GM19438 (cell line): Measurements from ENCODE around the gene ARID5A.
"Not testable (repeated sequence)": the region's sequence is repeated elsewhere in the genome, so short reads cannot be mapped to it uniquely, and the experiment has no call there.

ENCODE experiments used
- ATAC-seq: cut with Tn5 transposase; IDR thresholded peaks from one replicate; pipeline ENCODE4 v1.9.1; 2021; ENCODE audit warnings: low read depth; ENCODE audit not compliant: unreplicated experiment

The ARID5A gene

GRCh38 chr2:96554293-96555145, 18.0 kb downstream of the ARID5A start:
- no peak for ATAC-seq

DNA sequence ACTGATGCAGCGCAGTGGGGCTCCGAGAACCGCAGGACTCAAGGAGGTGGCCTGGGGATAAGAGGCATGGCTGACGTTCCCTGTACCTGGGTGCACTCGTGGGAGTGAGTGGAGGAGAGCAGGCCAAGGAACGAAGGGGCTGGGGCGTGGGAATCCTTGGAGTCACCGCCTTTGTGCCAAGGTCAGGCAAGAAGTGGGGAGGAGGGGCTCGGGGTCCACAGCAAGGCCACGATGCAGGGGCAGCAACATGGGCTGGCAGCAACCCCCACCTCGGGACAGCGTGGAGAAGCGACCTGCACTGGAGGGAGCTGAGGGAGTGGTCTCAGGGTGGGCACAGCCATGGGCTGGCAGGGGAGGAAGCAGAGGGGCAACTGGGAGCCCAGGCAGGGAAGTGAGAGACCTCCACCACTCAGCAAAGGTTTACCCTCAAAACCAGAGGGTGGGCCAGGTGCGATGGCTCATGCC, 18.6 kb downstream of the ARID5A start:
- no peak for ATAC-seq

GRCh38 chr2:96556441-96557330, 20.1 kb downstream of the ARID5A start:
- no peak for ATAC-seq

GRCh38 chr2:96557421-96557820, 20.9 kb downstream of the ARID5A start:
- ATAC-seq: not testable (repeated sequence)

DNA sequence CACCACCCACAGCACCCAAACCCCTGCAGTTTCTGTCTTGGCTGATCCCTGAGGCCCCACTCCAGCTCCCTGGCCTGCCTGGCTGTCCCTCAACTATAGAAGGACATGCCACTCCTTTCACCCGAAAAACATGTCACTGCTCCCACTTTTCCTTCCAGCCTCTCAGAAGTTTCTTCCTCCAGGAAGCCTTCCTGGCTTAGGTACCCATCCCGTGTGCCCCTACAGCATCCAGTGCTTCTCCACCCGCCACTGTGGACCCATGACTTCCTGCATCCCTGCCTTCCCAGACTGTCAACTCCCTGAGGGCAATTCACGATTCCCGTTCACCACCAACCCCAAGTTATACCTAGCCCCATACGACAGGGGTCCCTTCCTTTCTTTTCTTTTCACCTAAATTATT, 21.5 kb downstream of the ARID5A start:
- ATAC-seq: no peak

DNA sequence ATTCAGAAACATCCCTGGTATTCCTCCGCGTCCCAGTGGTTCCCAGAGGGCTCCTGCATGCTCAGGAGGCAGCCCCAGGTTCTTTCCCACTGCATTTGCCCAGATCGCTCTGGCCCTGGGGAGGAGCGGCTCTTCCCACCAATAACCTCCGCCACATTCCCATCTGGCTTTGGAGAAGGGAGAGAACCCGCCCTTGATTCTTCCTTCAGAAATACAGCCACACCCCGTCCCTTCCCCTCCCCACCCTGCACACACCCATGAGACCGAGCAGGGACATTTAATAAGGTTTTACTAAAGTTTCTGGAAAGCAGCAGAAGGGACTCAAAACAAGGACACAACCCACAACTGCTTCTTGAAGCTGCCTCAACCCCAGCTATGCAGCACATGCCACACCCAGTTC, 21.9 kb downstream of the ARID5A start:
- no peak for ATAC-seq

DNA sequence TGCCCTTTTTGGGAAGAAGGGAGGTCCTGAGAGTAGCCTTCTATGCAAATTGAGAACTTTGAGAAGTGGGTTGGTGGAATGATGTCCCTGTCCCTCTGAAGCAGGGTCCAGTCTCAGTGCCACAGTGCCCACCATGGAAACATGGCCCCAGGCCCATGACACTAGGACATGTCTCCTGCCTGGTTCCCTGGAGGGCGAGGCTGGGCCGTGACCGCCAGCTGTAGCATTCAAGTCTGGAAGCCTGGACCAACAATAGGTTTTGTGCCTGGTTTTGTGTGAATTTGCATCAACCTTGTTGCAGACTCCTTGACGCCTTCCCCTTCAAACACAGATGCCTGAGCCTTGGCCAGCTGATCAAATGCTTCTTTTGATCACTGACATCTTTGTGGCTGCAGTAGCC, 27.5 kb downstream of the ARID5A start:
- no peak for ATAC-seq

DNA sequence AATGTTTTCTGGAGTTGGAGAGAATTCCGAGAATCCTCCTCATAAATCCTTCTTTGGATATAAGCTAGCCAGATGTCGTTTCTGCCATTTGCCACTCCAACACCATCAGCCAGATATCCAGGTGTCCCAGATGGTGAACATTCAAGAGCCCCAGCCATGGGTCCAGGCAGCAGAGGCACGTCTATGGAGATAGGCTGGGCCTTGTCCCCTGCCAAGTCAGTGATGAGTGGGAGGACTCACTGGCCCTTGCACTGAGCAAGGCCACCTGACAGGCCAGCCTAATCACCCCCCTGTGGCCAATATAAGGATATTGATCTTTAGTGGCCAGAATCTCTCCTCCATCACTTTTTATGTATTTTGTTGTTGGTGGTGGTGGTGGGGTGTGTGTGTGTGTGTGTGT, 28.0 kb downstream of the ARID5A start:
- ATAC-seq: no peak

- ATAC-seq: no peak
Observed at GRCh38 chr2:96565111-96565510, 28.6 kb downstream of the ARID5A start.

DNA sequence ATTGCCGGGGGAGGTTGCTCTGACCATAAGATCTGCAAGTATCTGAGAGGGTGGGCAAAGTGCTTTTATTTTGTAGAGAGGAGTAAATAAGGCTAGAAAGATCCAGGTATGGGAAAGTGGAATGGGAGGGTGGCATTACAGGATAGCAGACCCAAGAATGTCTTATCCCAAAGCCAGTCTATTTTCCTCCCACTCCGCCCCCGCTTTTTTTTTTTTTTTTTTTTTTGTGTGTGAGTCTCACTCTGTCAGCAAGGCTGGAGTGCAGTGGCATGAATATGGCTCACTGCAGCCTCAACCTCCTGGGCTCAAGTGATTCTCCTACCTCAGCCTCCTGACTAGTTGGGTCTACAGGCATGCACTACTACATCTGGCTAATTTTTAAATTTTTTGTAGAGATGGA, 31.5 kb downstream of the ARID5A start:
- ATAC-seq: no peak

DNA sequence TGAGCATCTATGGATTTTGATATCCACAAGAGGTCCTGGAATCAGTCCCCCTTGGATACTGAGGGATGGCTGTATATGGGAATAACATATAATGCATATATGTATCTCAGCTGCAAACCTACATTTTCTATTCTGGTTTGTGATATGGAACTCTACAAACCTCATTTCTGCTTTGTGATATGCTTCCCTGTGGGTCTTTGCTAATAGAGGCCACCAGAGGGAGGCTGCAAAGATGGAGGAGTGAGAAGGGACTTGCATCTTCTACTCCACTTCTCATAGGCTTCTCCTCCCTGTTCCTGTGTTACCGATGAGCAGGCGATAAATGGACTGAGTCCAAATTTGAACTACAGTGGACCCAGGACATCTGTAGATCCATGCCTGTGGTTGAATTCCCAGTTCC, 37.8 kb downstream of the ARID5A start:
- no peak for ATAC-seq

- no peak for ATAC-seq
Observed at GRCh38 chr2:96575785-96576456, 39.4 kb downstream of the ARID5A start.

DNA sequence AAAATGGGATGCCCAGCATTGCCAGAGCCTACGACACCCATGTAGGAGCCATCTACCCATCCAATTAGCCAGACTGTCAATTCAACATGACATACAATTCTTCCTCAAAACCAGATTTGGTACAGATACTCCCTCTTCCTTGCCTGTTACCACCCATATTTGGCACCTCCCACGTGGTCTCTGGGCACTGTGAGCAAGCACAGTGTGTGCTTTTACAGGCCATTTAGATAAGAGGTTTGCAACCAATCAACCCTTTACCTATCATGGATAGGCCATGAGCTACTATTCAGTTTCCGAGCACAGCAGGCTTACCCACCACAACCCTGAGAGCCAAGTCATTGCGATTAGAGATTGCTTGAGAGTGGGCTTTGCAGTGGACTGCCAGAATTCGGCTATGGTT, 40.9 kb downstream of the ARID5A start:
- no peak for ATAC-seq

DNA sequence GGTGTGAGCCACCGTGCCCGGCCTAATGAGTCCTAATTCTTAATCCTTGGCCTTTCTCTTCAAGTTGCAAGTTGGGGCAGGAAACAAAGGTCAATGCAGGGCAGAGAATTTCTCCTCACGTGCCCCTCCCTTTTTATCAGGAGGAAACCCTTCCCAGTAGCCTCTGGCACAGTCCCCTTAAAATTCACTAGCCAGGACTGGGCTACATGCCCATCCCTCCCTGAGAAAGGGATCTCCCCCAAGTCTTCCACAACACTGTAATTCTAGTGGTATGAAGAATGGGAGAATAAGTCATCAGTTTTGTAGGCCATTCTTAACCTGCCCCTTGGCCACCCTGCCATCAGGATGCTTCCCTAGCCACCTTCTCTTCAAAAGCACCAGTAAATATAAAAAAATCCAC, 42.2 kb downstream of the ARID5A start:
- no peak for ATAC-seq

GRCh38 chr2:96579422-96579821, 42.9 kb downstream of the ARID5A start:
- ATAC-seq: no peak

DNA sequence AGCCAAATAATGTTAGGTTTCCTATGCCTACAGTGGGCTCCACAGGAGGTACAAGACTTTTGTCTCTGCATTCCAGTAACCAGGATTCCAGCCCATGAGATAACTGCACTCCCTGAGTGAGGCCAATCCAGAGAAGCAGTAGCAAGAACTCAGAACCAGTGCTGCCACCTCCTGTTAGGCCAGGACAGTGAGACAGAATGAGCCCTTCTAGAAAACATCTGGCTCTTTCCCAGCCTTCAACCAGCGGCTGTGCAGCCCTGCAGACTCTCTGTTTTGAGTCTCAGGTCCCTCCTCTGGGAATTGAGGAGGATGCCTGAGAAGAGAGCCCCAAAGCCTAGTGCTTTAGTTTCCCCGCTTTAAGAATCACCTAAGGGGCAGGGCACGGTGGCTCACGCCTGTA, 44.2 kb downstream of the ARID5A start:
- ATAC-seq: no peak

GRCh38 chr2:96584017-96584416, 47.5 kb downstream of the ARID5A start:
- ATAC-seq: no peak

DNA sequence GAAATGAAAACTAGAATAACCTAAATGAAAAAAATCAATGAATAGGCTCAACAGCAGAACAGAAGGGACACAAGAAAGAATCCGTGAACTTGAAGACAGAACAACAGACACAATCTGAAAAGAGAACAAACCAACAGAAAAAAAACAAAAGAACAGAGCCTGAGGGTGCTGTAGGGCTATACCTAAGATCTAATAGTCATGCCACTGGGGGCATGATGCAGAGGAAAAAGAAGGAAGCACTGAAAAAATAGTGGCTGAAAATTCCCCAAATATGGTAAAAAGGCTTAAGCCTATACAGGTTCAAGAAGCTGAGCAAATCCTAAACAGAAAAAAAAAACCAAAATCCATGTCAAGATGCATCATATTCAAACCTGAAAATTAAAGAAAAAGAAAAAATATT, 51.3 kb downstream of the ARID5A start:
- no peak for ATAC-seq

- no peak for ATAC-seq
Observed at GRCh38 chr2:96591054-96591453, 54.5 kb downstream of the ARID5A start.

DNA sequence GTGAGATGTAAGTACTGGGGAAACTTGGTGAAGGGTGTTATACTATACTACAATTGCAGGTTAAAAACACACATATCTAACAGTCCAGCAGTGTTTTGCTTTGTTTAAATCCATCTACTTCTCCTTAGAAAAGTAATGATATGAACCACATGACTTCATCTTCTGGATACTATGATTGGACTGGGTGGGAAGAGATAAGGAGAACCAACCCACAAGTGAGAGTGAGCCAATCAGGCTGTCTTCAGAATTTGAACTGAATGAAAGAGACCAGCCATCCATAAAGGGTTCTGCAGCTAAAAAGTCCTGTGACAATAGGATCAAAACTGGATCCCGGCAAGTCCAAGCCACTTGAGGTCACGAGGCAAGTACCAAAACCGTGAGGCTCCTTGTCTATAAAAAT, 54.9 kb downstream of the ARID5A start:
- ATAC-seq: no peak

DNA sequence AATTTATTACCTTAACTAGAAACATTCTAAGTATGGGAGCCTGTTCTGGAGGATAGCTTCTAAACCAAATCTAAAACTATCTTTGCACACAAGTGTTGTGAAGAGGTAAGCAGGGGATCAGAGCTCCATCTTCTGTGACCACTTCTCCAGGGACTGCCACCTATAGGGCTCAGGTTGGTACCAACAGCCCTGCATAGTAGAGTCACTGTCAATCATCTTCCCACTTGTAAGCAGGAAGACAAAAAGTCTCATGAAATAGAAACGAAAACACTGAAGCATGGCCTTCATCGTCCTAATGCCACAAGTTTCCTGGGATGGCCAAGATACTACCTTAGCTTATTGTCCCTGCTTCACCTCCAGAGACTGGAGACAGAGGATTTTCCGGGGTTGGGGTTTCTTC, 57.7 kb downstream of the ARID5A start:
- no peak for ATAC-seq
